GM18508 (cell line): ENCODE data around the gene SRP72.
"Not testable (repeated sequence)": the region's sequence is repeated elsewhere in the genome, so short reads cannot be mapped to it uniquely, and the experiment has no call there.

ENCODE experiments used
- ATAC-seq: cut with Tn5 transposase; IDR thresholded peaks from one replicate; pipeline ENCODE4 v1.9.1; 2021; ENCODE audit warnings: moderate number of reproducible peaks; ENCODE audit not compliant: insufficient read depth, unreplicated experiment

The SRP72 gene, protein sequence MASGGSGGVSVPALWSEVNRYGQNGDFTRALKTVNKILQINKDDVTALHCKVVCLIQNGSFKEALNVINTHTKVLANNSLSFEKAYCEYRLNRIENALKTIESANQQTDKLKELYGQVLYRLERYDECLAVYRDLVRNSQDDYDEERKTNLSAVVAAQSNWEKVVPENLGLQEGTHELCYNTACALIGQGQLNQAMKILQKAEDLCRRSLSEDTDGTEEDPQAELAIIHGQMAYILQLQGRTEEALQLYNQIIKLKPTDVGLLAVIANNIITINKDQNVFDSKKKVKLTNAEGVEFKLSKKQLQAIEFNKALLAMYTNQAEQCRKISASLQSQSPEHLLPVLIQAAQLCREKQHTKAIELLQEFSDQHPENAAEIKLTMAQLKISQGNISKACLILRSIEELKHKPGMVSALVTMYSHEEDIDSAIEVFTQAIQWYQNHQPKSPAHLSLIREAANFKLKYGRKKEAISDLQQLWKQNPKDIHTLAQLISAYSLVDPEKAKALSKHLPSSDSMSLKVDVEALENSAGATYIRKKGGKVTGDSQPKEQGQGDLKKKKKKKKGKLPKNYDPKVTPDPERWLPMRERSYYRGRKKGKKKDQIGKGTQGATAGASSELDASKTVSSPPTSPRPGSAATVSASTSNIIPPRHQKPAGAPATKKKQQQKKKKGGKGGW

DNA sequence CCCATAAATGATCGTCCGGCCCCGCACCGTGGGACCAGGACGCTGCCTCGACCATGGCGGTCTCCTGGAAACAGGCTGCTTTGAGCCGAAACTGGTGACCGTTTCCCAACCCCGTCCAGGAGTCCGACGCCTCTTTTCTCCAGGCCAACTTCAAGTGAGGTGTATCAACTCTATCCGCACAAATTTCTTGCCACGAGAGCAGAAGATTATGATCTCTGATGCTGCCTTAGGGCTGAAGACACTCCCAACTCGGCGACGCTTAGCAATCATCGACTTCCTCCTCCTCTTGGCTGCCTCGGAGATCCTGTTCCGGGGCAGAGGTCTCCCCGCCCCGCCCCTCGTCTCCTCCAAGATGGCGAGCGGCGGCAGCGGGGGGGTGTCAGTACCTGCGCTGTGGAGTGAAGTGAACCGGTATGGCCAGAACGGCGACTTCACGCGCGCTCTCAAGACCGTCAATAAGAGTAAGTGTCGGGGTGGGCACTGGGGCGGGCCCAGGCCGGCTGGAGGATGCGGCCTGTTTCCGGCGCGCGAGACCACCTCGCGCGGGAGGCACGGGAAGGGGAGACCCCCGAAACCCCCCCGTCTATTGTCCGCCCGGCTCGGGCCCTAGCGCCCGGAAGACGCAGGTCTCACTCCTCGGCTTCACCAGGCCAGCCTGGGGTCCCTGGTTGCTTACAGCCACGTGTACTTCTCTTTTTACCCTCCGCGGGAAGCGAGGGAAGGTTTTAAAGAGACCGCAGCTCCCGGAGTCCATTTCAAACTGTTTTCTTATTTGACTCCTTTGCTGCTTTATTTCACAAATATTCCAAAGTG is at the start of gene SRP72:
Gene SRP72 (plus strand): TSS at position 334 of the 813 bp plus-strand sequence. CDS start 19 bp downstream, at position 353.
- peak; percentile 85 for ATAC-seq

DNA sequence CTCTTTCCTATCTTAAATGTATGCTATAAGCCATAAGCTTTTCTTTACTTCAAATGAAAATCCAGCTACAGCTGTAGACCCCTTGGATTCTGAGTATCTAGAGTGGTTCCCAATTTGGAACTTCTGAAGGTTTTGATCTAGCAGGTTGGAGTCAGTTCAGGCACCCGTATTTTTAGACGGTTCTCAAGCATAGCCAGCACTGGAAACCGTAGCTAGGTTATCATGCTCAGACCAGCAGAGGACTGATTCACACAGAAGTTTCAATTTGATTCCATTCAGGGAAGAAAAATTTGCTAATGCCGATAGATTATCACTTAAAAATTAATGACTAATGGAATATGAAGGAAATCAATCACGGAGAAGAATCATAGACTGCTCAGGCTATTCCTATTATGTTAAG is 43.2 kb upstream of the SRP72 start:
- ATAC-seq: no peak

DNA sequence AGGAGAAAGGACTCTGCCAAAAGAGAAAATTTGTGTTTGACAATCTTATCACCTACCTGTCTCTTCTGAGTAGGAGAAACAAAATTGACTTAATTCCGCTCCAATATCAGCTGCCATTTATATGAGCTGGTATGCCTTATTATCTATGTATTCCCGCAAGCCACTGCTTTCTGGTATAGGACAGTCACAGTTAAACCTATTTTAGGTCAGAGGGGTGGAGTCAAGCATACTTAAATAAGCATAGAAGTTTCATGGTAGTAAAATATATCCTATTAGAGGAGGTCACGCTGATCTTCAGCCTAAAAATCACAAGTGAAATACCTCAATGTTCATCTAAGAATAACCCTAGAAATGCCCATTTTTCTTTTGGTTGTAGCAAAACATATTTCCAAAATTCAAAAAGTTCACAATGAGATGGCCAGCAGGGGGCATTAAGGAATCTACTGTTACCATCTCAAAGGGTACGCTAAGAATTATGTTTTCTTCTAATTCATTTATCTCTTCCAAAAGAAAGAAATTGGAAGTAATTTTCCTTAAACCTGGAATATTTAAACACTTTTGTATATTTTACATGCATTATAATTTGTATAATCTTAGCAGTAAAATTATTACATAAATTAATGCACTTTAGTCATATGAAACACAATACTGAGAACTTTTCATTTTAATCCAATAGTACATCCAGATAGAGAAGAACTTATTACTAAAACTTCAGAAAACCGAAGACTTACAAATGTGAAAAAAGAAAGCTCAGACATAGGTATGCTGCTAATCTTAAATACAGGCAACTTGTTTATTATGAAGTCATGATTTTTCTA is 42.5 kb upstream of the SRP72 start:
- no peak for ATAC-seq

DNA sequence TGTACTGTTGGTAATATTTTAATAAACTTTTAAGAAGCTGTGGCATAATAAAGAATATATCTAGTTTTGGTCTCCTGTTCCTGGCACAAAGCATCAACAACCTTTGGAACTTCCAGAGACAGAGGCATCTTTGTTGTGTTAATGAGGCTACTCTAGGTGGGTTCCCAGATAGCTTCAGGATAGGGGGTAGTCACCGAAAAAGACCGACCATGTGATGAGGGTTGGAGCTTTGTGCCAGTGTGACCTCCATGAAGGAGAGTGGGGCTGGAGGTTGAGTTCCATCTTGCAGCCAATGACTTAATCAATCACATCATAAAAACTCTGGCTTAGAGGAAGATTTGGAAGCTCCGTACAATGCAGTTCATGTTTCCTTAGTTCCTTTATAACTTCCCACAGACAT is 41.9 kb upstream of the SRP72 start:
- no peak for ATAC-seq

DNA sequence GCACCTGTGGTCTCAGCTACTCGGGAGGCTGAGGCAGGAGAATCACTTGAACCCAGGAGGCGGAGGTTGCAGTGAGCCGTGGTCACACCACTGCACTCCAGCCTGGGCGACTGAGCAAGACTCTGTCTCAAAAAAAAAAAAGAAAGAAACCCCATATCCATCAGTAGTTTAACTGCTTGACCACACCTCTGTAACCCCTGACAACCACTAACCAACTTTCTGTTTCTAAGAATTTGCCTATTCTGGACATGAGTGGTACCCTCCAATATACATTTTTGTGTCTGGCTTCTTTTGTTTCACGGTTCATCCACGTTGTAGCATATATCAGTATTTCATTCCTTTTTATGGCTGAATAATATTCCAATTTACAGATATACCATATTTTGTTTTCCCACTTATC is 41.1 kb upstream of the SRP72 start:
- ATAC-seq: no peak

DNA sequence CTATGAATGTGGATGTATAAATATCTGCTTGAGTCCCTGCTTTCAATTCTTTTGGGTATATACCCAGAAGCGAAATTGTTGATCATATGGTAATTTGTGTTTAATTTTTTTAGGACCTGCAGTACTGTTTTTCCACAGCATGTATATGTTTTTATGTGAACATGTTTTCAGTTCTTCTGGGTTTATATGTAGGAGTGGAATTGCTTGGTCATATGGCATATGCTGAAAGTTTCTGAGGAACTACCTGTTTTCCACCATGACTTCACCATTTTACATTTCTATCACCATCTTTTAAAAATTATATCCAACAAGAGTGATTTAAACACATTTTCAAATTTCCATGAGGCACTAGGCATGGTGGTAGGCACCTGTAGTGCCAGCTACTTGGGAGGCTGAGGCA is 40.2 kb upstream of the SRP72 start:
- ATAC-seq: no peak

DNA sequence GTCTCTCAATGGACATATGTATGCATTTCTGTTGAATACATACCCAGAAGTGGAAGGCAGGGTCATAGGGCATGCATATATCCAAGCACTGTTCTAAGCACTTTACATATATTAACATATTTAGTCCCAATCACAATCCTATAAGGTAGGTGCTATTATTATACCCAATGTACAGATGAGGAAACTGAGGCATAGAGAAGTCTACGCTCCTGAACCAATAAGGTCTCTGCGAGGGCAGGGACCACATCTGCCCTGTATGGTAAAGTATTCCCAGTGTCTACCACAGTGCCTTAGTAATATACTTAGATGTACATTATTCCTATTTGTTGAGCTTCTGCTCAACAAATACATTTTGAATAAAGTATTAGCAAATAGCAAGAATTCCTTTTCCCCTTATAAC is 37.2 kb upstream of the SRP72 start:
- ATAC-seq: no peak

DNA sequence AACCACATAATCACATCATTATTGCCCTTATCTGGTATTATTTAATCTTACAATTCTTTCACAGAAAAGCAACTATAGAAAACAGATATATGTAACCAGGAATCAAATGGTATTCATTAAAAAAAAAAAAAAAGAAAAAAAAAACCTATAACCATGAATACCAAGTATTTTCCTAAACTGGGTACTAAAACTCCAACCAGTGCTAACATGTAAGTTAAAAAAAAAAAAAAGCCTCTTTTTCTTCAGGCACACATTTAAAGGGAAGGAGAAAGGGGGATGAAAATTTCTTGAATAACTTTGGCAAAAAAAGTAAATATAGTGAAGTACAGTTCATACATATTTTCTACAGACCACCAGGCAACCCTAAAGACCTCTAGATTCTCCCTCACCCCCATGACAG is 34.1 kb upstream of the SRP72 start:
- no peak for ATAC-seq

DNA sequence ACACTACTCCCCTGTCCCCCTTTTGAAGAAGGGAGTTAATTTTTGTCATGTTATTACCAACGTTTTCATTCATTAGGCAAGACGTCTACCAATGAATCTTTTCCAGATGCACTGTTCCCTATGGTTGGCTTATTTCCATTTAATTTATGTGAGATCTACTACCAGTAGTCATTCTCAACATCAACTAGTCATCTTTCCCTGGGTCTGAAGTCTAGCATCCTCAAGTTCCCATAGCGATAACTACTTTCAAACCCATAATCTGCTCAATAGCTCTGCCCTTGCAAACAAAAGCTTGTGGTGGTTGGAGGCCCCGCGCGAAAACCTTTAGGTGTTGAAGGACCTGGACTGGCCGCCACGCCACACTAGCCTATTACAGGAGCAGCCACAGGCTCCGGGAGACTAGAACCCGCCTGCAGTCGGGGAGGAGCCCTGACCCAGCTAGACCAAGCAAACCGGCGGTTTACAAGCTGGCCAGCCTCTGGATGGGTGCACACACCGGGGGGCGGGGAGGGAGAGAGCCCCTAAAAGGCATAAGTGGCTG is 32.7 kb upstream of the SRP72 start:
- no peak for ATAC-seq

DNA sequence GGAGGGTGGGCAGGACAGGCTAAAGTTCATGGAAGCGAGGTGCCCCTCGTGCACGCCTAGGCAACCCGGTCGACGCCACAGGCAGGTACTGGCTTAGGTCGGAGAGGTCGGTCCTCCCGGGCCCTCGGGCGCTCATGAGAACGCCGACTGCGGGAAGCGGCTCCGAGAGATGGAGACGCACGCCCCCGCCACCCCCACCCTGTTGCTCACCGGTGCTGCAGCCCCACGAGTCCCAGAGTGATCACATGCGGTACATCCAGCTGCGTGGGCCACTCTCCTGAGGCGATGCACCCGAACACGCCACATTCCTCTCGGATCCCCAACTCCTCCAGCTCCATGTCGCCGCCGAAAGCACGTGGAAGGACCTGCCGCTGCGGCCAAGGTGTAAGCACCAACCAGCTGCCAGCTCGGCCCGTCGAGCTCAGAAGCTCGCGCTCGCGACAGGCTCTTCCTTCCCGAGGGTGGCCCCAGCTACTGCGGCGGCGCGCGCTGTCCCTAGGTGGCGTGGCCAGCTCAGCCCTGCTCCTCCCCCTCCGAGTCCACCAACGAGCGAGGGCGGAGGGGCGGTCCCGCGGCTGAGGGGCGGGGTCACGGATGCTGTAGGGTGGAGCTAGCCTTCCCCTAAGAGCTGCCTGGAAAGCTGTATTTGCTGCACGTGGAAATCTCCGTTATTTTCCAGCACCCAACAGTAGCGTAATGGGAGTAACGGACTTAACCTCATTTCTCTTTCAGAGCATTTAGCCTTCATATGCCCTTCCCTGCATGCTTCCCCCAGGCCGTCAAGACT is 32.1 kb upstream of the SRP72 start, which contains the start of gene PPAT:
Gene PPAT (minus strand): TSS at position 476 of the 787 bp plus-strand sequence. CDS start 138 bp downstream, at position 338.
- ATAC-seq: peak; percentile 56

DNA sequence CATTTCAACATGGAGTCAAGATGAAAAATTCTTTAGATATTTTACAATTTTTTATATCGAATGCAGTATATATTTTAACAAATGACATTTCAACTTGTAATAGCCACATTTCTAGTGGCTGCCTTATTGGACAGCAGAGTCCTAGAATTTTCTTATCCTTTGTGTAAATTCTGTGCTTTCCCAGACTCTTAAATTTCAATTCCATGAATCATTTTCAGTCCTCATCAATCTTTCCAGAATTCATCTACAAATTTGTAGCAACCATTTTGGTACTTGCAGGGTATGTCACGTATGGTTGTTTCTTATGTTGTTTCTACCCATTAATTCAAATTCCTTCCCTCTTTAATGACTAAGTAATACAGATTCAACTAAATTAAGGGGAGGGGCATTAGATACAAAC is 28.7 kb upstream of the SRP72 start:
- ATAC-seq: no peak

DNA sequence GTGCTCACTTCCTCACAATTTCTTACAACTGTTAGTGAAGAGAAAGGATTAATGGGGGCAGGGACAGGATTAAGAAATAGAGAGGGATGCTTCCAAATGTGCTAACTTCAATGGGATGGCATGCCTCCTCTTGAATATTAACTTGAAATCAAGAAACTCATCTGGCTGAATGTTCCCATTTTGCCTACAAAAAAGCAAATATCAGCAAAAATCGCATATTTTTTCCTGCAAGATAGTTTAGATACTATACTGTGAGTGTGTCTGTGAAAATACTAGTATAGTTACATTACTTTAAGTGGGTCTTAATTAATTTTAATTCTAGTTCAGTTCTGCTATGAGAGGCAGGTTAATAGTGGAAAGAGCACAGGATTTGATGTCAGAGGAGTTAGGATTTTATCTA is 26.4 kb upstream of the SRP72 start:
- no peak for ATAC-seq

DNA sequence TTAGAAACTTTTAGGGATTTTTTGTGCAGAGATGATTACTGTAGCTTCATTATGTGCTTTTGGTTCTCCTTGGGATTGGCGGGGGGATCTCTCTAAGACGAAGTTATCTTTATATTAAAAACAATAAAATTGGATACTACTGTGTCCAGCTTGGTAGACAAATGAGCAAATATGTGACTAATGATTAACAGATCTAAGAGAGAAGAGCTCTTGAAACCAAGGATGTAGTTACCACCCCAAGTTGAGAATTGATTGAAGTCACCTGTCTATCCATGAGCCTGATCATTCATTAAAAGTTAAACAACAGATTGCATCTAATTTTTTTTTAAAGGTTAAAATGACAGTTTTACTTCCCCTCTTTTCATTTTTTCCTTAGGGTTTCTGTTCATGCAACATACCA is 22.7 kb upstream of the SRP72 start:
- ATAC-seq: no peak

DNA sequence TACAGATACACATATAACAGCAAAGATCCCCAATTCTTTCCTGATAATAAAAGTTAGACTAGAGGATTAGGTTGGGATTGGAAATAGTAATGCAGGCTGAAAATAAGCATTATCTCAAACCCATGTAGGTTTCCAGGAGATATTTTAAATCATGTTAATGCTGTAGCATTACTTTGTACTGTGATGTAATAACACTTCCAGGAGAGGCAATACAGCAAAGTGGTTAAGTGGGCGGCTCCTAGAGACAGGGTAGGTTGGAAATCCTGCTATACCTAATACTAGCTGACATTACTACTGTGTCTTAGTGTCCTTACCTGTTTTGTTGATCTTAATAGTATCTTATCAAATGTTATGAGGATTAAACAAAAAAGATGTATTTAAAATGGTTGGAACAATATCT is 21.7 kb upstream of the SRP72 start:
- no peak for ATAC-seq

DNA sequence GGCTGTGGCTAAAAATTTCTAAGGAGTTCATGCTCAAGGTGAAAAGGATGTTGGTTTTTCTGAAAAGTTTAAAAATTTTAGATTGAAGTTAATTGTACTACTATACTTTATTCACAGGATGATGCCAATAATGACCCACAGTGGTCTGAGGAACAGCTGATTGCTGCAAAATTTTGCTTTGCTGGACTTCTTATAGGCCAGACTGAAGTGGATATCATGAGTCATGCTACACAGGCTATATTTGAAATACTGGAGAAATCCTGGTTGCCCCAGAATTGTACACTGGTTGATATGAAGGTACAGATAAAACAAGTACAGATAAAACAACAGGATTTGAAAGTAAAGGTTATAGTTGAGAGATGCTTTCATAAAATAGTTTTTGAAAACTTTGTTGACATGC is 19.1 kb upstream of the SRP72 start:
- ATAC-seq: no peak

DNA sequence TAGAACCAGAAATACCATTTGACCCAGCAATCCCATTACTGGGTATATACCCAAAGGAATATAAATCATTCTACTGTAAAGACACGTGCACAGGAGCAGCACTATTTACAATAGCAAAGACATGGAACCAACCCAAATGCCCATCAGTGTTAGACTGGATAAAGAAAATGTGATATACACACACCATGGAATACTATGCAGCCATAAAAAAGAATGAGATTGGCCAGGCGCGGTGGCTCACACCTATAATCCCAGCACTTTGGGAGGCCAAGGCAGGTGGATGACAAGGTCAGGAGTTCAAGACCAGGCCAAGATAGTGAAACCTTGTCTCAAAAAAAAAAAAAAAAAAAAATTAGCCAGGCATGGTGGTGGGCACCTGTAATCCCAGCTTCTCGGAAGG is 17.9 kb upstream of the SRP72 start:
- not testable (repeated sequence) for ATAC-seq

DNA sequence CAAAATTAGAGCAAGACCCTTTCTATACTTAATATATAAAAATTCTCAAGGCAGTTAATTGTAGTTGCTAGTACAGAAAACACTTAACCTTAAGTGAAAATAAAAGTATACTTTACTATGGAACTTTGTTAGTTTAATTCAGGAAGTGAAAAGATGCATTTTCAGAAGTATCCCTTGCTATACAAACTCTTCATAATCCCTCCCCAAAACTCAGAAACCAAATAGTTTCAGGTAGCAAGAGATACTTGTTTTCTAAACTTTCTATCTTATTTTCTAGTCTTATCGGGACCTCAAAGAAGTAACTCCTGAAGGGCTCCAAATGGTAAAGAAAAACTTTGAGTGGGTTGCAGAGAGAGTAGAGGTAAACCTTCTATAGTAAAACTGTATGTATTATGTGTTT is 17.1 kb upstream of the SRP72 start:
- no peak for ATAC-seq

DNA sequence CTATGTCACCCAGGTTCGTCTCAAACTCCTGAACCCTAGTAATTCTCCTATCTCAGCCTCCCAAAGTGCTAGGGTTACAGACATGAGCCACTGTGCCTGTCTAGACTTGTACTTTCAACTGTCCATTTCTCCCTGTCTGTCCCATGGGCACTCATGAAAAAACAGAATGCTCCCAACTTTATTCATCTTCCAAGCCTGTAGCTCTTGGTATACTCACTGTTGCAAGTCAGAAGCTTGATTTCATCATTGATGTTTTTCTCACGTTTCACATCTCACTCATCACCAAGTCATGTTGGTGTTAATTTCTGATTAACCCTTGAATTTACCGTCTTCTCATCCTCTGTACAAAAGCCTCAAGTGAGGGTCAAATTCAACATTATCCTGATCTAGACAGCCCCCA is 7.3 kb upstream of the SRP72 start:
- no peak for ATAC-seq

DNA sequence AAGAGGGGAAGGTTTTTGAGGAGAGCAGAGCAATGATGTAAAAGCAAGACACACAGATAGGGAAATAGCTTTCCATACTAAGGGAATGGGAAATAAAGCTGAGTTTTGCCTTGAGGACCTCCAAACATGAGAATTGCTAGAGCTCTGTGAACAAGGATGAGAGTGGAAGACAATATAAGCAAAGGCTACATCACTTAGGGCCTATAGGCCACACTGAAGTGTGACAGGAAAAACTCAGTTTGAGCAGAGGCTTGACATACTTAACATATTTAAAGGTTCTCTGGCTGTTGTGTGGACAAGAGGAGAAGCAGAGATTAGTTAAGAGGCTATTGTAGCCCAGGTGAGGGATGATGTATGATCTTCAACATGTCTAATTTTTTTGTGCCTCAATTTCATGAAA is 5.3 kb upstream of the SRP72 start:
- ATAC-seq: no peak
